GM23248 (cell line): ENCODE results near the gene FKBP5. TPM values are rescaled to one million over a fixed set of nuclear protein-coding genes. Genes with fewer than 3 reads are reported as not detected.

Experiments
- DNase-seq: peaks from one replicate; pipeline ENCODE4 v3.0.0-alpha.2; 2015
- H2AFZ ChIP-seq: fragments of 200-600 bp; sonication (generic); 2 replicates; pipeline ENCODE4 v1.6.1; 2016; ENCODE audit warnings: antibody characterized with exemption
- H3F3A ChIP-seq: fragments of 200-600 bp; sonication (generic); 2 replicates; pipeline ENCODE4 v1.6.1; 2016; ENCODE audit warnings: mild to moderate bottlenecking, antibody characterized with exemption, mixed run types; ENCODE audit not compliant: insufficient read depth
- H3K27ac ChIP-seq: fragments of 200-600 bp; sonication (generic); 2 replicates; pipeline ENCODE4 v1.5.1; 2016; ENCODE audit warnings: mild to moderate bottlenecking
- H3K27me3 ChIP-seq: fragments of 200-600 bp; sonication (generic); replicated peaks from 2 replicates; pipeline ENCODE4 v1.6.1; 2016; ENCODE audit warnings: mild to moderate bottlenecking; ENCODE audit not compliant: insufficient read depth
- H3K36me3 ChIP-seq: fragments of 200-600 bp; sonication (generic); 2 replicates; pipeline ENCODE4 v1.6.1; 2016; ENCODE audit warnings: low read depth, mild to moderate bottlenecking
- H3K4me1 ChIP-seq: fragments of 200-600 bp; sonication (generic); 2 replicates; pipeline ENCODE4 v1.6.1; 2016; ENCODE audit warnings: mild to moderate bottlenecking; ENCODE audit not compliant: insufficient read depth
- H3K4me2 ChIP-seq: fragments of 200-600 bp; sonication (generic); one replicate; pipeline ENCODE4 v1.6.1; 2016; ENCODE audit warnings: mild to moderate bottlenecking; ENCODE audit not compliant: unreplicated experiment
- H3K4me3 ChIP-seq: fragments of 200-600 bp; sonication (generic); 2 replicates; pipeline ENCODE4 v1.5.1; 2016; ENCODE audit warnings: mild to moderate bottlenecking
- H3K79me2 ChIP-seq: fragments of 200-600 bp; sonication (generic); 2 replicates; pipeline ENCODE4 v1.6.1; 2016; ENCODE audit warnings: mild to moderate bottlenecking; ENCODE audit not compliant: insufficient read depth
- H3K9ac ChIP-seq: fragments of 200-600 bp; sonication (generic); 2 replicates; pipeline ENCODE4 v1.6.1; 2016; ENCODE audit warnings: mild to moderate bottlenecking
- H3K9me2 ChIP-seq: fragments of 200-600 bp; sonication (generic); 2 replicates; pipeline ENCODE4 v1.6.1; 2016; ENCODE audit warnings: mixed run types, mild to moderate bottlenecking, moderate library complexity; ENCODE audit not compliant: insufficient read depth
- H3K9me3 ChIP-seq: fragments of 200-600 bp; sonication (generic); one replicate; pipeline ENCODE4 v1.6.1; 2017; ENCODE audit warnings: low read depth
- H4K20me1 ChIP-seq: fragments of 200-600 bp; sonication (generic); 2 replicates; pipeline ENCODE4 v1.6.0; 2016; ENCODE audit not compliant: insufficient read depth
- EZH2 ChIP-seq: fragments of 200-600 bp; sonication (generic); IDR thresholded peaks from 2 replicates; pipeline ENCODE4 v1.6.1; 2018; ENCODE audit warnings: antibody characterized with exemption, mild to moderate bottlenecking; ENCODE audit not compliant: insufficient read depth, poor library complexity, severe bottlenecking
- EZH2phosphoT487 ChIP-seq: fragments of 200-600 bp; sonication (generic); IDR thresholded peaks from 2 replicates; pipeline ENCODE4 v1.6.1; 2018; ENCODE audit warnings: antibody characterized with exemption, moderate library complexity, mild to moderate bottlenecking, low read depth; ENCODE audit not compliant: insufficient read depth
- WGBS, 2 experiments: methylation state at CpG; one replicate each; pipeline ENCODE4 v1.1.6; 2015 to 2017; ENCODE audit warnings: low lambda C conversion rate in 2 of 2, low coverage in 1 of 2; ENCODE audit errors: missing lambda C conversion rate in 2 of 2; 5-methylcytosine and 5-hydroxymethylcytosine counted together
- in situ Hi-C: fragments of 300-500 bp; cut with MboI; formaldehyde crosslinking; loops from 2 replicates; pipeline ENCODE4 v1.15.0; 2020
- polyA plus RNA-seq: library from polyadenylated mRNA; unstranded; fragments of >200 nt; fragmentation: Nextera tagmentation; extraction: Ambion mirVana; gene quantifications from 2 replicates; pipeline ENCODE4 v1.2.1, GENCODE V29; 2016
- total RNA-seq: library from RNA; depleted of rRNA; stranded (reverse); fragments of >200 nt; shearing (Covaris generic); gene quantifications from 2 replicates; pipeline ENCODE4 v1.2.3, GENCODE V29; 2014

The FKBP5 gene
- total and polyA plus RNA-seq, 2 experiments from 2014 or later = 3.6 to 6.3 TPM

GRCh38 chr6:35635601-35636597 is 52.8 kb downstream of the FKBP5 start:
- no peaks in the 10 kb centered on the region for H3K36me3 ChIP-seq
- 94% methylated on average over 4 of the region's 4 CpGs for whole genome bisulfite sequencing, 2 experiments
- H3K79me2 ChIP-seq = no peaks in the 10 kb centered on the region
- H4K20me1 ChIP-seq = no peaks in the 10 kb centered on the region
- no peak overlapping the region for H3K27ac ChIP-seq
- no peak overlapping the region for H2AFZ ChIP-seq
- in situ Hi-C loops = no loop called here
- H3K4me2 ChIP-seq = no peak overlapping the region
- no peaks in the 10 kb centered on the region for H3K9me2 ChIP-seq
- H3K9me3 ChIP-seq = no peaks in the 10 kb centered on the region
- H3K4me3 ChIP-seq = no peak overlapping the region
- no peak for DNase-seq
- H3K9ac ChIP-seq = no peak overlapping the region
- H3K27me3 ChIP-seq = no peaks in the 10 kb centered on the region
- no peaks in the 10 kb centered on the region for H3K4me1 ChIP-seq
- no peaks in the 10 kb centered on the region for H3F3A ChIP-seq
- TF ChIP-seq EZH2phosphoT487 (no peak), EZH2 (no peak)

GRCh38 chr6:35634316-35634715 is 54.4 kb downstream of the FKBP5 start:
- peak overlapping the region; percentile 51; the same call in 1 of the 2 replicates for H2AFZ ChIP-seq
- H3K9me3 ChIP-seq = no peaks in the 10 kb centered on the region
- H4K20me1 ChIP-seq = no peaks in the 10 kb centered on the region
- no peaks in the 10 kb centered on the region for H3K27me3 ChIP-seq
- 28 to 39% methylated on average over 2 of the region's 2 CpGs for WGBS, 2 experiments
- H3K9me2 ChIP-seq = no peaks in the 10 kb centered on the region
- H3K4me1 ChIP-seq = no peaks in the 10 kb centered on the region
- no peaks in the 10 kb centered on the region for H3F3A ChIP-seq
- H3K9ac ChIP-seq = no peak overlapping the region
- TF ChIP-seq EZH2 = no peak
- no peak for TF ChIP-seq EZH2phosphoT487
- no peak overlapping the region for H3K4me2 ChIP-seq
- H3K79me2 ChIP-seq = no peaks in the 10 kb centered on the region
- in situ Hi-C loops = no loop called here
- no peak overlapping the region for H3K4me3 ChIP-seq
- DNase-seq = peak; percentile 2
- no peak overlapping the region for H3K27ac ChIP-seq
- H3K36me3 ChIP-seq = no peaks in the 10 kb centered on the region

- Histone ChIP-seq H3K9me3 (no peaks in the 10 kb centered on the region), H4K20me1 (no peaks in the 10 kb centered on the region), H3K4me1 (no peaks in the 10 kb centered on the region), H3K9me2 (no peaks in the 10 kb centered on the region), H3K9ac (no peak overlapping the region), H3F3A (no peaks in the 10 kb centered on the region), H3K27ac (no peak overlapping the region), H3K27me3 (no peaks in the 10 kb centered on the region), H3K4me3 (no peak overlapping the region), H2AFZ (no peak overlapping the region), H3K4me2 (no peak overlapping the region), H3K36me3 (no peaks in the 10 kb centered on the region), H3K79me2 (no peaks in the 10 kb centered on the region)
- whole genome bisulfite sequencing, 2 experiments = 94 to 96% methylated on average over 4 of the region's 4 CpGs
- TF ChIP-seq EZH2 = no peak
- no peak for TF ChIP-seq EZH2phosphoT487
- in situ Hi-C loops = no loop called here
- DNase-seq = no peak
Measured at GRCh38 chr6:35633579-35634089, 55.1 kb downstream of the FKBP5 start.

- Histone ChIP-seq H4K20me1 (no peaks in the 10 kb centered on the region), H3K79me2 (no peaks in the 10 kb centered on the region), H2AFZ (no peak overlapping the region), H3K9me2 (no peaks in the 10 kb centered on the region), H3K36me3 (no peaks in the 10 kb centered on the region), H3K4me1 (no peaks in the 10 kb centered on the region), H3F3A (no peaks in the 10 kb centered on the region), H3K4me2 (no peak overlapping the region), H3K4me3 (no peak overlapping the region), H3K27me3 (no peaks in the 10 kb centered on the region), H3K9me3 (no peaks in the 10 kb centered on the region), H3K27ac (no peak overlapping the region), H3K9ac (no peak overlapping the region)
- DNase-seq = no peak
- in situ Hi-C loops = no loop called here
- no peak for TF ChIP-seq EZH2
- no peak for TF ChIP-seq EZH2phosphoT487
- WGBS, 2 experiments = 95 to 96% methylated on average over 7 of the region's 7 CpGs
Measured at GRCh38 chr6:35629876-35630378, 58.8 kb downstream of the FKBP5 start.
